AG04449 (cell line): ENCODE data around the gene CHCHD5.

ENCODE experiments used
- CTCF ChIA-PET: fragments of 350-600 bp; formaldehyde crosslinking; extraction: SDS; loops from one replicate; lab custom pipeline; 2021; ENCODE audit warnings: antibody characterized with exemption; lab: Yijun Ruan, JAX
- POLR2A ChIA-PET: fragments of 400-600, 350-600 bp; formaldehyde crosslinking; extraction: SDS; loops from one replicate; lab custom pipeline; 2020; ENCODE audit warnings: antibody characterized with exemption, inconsistent platforms; lab: Yijun Ruan, JAX
- DNase-seq: peaks from one replicate; pipeline ENCODE4 v3.0.0-alpha.2; 2010; ENCODE audit warnings: low read depth, low spot score
- H3K4me3 ChIP-seq: 2 replicates; pipeline ENCODE4 v1.5.1; 2011; ENCODE audit warnings: low read depth, mild to moderate bottlenecking, control low read depth, low read length
- TF ChIP-seq, protein P1 (sequence below): IDR thresholded peaks from one replicate; pipeline ENCODE4 v1.5.1; 2011; ENCODE audit warnings: mild to moderate bottlenecking, moderate library complexity, low read length, control low read depth, inconsistent platforms; ENCODE audit not compliant: insufficient read depth; ENCODE audit errors: missing control alignments

Gene CHCHD5

GRCh38 chr2:112597537-112598322, 13.3 kb downstream of the CHCHD5 start:
- CTCF ChIA-PET: interaction anchor here (0.9 to 18.8 kb wide), 8 partner anchors 12 to 344 kb away, joined by 3 to 410 read pairs (median 14); partner anchors contain the start of genes CHCHD5 and NT5DC4
- TF ChIP-seq, protein P1, sequence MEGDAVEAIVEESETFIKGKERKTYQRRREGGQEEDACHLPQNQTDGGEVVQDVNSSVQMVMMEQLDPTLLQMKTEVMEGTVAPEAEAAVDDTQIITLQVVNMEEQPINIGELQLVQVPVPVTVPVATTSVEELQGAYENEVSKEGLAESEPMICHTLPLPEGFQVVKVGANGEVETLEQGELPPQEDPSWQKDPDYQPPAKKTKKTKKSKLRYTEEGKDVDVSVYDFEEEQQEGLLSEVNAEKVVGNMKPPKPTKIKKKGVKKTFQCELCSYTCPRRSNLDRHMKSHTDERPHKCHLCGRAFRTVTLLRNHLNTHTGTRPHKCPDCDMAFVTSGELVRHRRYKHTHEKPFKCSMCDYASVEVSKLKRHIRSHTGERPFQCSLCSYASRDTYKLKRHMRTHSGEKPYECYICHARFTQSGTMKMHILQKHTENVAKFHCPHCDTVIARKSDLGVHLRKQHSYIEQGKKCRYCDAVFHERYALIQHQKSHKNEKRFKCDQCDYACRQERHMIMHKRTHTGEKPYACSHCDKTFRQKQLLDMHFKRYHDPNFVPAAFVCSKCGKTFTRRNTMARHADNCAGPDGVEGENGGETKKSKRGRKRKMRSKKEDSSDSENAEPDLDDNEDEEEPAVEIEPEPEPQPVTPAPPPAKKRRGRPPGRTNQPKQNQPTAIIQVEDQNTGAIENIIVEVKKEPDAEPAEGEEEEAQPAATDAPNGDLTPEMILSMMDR: no peak

GRCh38 chr2:112600634-112601033, 16.2 kb downstream of the CHCHD5 start:
- ChIA-PET CTCF (interaction anchor here (0.7 to 18.8 kb wide), 42 partner anchors 9 to 358 kb away, joined by 3 to 410 read pairs (median 7); partner anchors contain the start of genes CHCHD5, NT5DC4 and SLC20A1), POLR2A (no interaction called here)
- TF ChIP-seq, protein P1: no peak
- no peak overlapping the region for H3K4me3 ChIP-seq
- no peak for DNase-seq

More at GRCh38 chr2:112597537-112598322, 13.3 kb downstream of the CHCHD5 start:
- POLR2A ChIA-PET: no interaction called here
- no peak for DNase-seq
- H3K4me3 ChIP-seq: no peak overlapping the region

DNA sequence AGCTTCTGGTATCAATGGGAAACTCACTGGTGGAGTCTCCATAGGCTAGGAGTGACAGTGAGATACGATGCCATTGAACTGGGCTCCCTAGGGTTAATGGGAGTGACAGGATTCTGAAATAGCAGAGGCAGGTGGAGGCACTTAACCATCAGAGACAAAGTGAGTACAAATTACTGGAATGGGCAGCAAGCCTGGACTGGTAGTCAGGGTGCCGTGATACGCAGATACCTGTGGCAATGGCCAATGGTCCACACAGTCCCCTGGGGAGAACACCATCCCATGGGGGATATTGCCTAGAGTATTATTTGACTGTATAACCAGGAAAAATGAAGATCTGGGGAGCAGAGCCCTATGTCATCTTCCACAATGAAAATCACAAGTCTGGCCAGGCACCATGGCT, 17.3 kb downstream of the CHCHD5 start:
- DNase-seq: no peak
- CTCF ChIA-PET: interaction anchor here (1.0 to 18.8 kb wide), 8 partner anchors 13 to 353 kb away, joined by 3 to 410 read pairs (median 28); partner anchors contain the start of genes CHCHD5 and NT5DC4
- TF ChIP-seq, protein P1: no peak
- POLR2A ChIA-PET: no interaction called here
- no peak overlapping the region for H3K4me3 ChIP-seq

GRCh38 chr2:112602917-112603316, 18.5 kb downstream of the CHCHD5 start:
- POLR2A ChIA-PET: no interaction called here

DNA sequence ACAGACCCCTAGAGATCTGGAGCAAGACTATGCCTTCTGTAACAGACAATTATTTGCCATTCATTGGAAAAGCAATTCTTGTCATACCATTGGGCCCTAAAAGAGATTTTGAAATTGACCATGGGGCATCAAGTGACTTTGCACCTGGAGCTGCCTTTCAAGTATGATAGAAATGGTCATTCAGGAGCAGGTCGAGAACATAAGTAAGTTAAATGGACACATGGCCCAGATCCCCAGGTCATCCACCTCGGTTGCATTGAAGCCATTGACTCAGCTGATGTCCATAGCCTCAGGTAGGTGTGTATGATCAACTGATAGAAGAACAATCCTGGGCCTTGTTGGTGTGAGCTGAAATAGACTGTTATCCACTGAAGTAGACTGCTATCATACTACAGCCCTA, 19.3 kb downstream of the CHCHD5 start:
- POLR2A ChIA-PET: no interaction called here
- H3K4me3 ChIP-seq: no peak overlapping the region
- DNase-seq: no peak
- TF ChIP-seq, protein P1: no peak
- CTCF ChIA-PET: interaction anchor here (0.8 to 18.8 kb wide), 7 partner anchors 15 to 145 kb away, joined by 3 to 410 read pairs (median 5); partner anchors contain the start of genes CHCHD5 and NT5DC4

More at GRCh38 chr2:112602917-112603316, 18.5 kb downstream of the CHCHD5 start:
- no peak overlapping the region for H3K4me3 ChIP-seq
- CTCF ChIA-PET: interaction anchor here (1.6 to 18.8 kb wide), 5 partner anchors 17 to 124 kb away, joined by 4 to 410 read pairs (median 58); partner anchors contain the start of genes CHCHD5 and NT5DC4
- TF ChIP-seq, protein P1: no peak
- DNase-seq: no peak

DNA sequence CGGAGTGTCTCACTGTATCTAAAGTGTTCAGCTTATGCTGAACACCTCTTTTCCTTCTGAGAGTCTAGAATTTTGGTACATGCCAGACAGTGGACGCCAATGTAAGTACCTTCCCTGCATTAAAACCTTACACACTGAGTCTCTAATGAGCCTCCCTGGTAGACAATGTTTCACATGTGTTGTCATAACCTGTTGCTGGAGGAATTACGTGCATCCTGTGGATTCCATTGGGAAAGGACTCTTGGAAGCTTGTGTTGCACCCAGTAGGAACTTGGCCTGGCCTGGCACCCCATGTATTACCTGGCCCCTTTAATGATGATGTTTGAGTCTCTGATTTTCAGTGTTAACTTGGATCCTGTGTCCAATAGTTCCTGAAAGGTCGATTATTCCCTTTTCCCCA, 20.5 kb downstream of the CHCHD5 start:
- POLR2A ChIA-PET: no interaction called here
- no peak for DNase-seq
- CTCF ChIA-PET: interaction anchor here (0.8 to 18.8 kb wide), 7 partner anchors 14 to 122 kb away, joined by 3 to 410 read pairs (median 5); partner anchors contain the start of genes CHCHD5 and NT5DC4
- TF ChIP-seq, protein P1: no peak
- H3K4me3 ChIP-seq: no peak overlapping the region
